GM10266 (cell line): Measurements from ENCODE around the gene ICE2.

ENCODE experiments used
- DNase-seq: peaks from one replicate; pipeline ENCODE4 v3.0.0; 2012; ENCODE audit errors: extremely low spot score
- TF ChIP-seq, protein P1 (sequence below): IDR thresholded peaks from 2 replicates; pipeline ENCODE4 v1.5.1; 2012; ENCODE audit warnings: mild to moderate bottlenecking, low read depth; ENCODE audit not compliant: control insufficient read depth, insufficient read depth; ENCODE audit errors: missing control alignments

Gene ICE2

DNA sequence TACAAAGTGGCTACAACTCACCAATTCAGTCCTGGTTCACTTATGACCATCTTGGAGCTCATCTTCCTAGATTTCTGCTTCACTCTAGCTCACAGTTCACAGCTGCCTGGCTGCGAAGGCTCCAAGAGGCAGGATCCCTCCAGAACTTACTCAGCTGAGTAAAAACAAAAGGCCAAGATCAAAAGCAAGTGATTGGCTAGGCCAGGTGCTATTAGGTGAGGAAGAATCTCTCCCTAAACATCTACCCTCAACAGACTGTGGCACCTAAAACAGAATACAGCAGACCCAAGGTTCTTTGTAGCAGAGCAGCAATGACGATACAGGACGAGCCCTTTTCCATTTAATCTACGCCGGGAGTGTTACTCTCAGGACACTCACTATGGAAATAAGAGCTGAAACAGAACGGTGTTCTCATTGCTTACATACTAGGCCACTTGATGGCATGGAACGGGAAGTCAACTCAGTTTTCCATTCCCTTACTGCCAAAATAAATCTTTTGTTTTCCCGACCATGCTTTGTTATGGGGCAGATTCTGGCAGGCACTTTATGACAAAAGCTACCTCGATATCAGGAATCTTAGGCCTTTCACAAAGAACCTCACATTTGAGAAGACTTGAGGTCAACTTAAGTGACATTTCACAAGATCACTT lies 901 bp downstream of the ICE2 start:
- TF ChIP-seq, protein P1, sequence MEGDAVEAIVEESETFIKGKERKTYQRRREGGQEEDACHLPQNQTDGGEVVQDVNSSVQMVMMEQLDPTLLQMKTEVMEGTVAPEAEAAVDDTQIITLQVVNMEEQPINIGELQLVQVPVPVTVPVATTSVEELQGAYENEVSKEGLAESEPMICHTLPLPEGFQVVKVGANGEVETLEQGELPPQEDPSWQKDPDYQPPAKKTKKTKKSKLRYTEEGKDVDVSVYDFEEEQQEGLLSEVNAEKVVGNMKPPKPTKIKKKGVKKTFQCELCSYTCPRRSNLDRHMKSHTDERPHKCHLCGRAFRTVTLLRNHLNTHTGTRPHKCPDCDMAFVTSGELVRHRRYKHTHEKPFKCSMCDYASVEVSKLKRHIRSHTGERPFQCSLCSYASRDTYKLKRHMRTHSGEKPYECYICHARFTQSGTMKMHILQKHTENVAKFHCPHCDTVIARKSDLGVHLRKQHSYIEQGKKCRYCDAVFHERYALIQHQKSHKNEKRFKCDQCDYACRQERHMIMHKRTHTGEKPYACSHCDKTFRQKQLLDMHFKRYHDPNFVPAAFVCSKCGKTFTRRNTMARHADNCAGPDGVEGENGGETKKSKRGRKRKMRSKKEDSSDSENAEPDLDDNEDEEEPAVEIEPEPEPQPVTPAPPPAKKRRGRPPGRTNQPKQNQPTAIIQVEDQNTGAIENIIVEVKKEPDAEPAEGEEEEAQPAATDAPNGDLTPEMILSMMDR = no peak
- DNase-seq = peak; percentile 7

DNA sequence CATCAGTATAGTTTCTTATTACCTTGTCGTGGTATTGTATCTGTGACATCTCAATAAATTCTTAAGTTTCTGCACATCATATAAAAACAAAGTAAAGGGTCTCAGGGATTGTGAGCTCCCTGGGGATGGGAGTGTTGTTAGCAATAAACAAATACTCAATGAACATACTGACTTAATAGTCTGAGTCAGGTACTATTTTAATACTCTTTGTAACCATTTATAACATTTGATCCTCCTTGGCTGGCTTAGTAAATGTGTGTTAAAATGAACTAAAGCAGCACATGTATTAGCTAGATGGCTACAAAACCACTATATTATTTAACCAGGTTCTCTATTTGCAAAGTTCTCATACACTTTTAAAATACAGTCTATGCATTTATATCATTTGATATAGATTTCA lies 1.8 kb downstream of the ICE2 start:
- TF ChIP-seq, protein P1 = no peak
- no peak for DNase-seq

- TF ChIP-seq, protein P1 = no peak
- no peak for DNase-seq
Observed at GRCh38 chr15:60476713-60477112, 2.2 kb downstream of the ICE2 start.

DNA sequence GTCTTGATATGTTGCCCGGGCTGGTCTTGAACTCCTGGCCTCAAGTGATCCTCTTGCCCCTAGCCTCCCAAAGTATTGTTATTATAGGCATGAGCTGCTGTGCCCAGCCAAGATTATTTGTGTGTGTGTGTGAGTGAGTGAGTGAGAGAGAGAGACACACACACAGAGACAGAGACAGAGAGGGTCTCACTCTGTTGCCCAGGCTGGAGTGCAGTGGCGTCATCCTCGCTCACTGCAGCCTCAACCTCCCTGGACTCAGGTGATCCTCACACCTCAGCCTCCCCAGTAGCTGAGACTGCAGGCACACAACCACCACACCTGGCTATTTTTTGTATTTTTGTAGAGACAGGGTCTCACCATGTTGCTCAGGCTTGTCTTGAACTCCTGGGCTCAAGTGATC lies 5.8 kb downstream of the ICE2 start:
- DNase-seq = no peak
- TF ChIP-seq, protein P1 = no peak

- TF ChIP-seq, protein P1 = no peak
- no peak for DNase-seq
Observed at GRCh38 chr15:60471314-60471713, 7.6 kb downstream of the ICE2 start.

- TF ChIP-seq, protein P1 = no peak
- DNase-seq = no peak
Observed at GRCh38 chr15:60469893-60470641, 8.9 kb downstream of the ICE2 start.
